GM12873 (cell line): ENCODE results near the gene CCNK.

Source experiments
- CTCF ChIP-seq: IDR thresholded peaks from 2 replicates; pipeline ENCODE4 v1.5.1; 2012; ENCODE audit warnings: low read depth, mild to moderate bottlenecking, moderate library complexity, low read length, control low read depth; ENCODE audit not compliant: insufficient read depth; ENCODE audit errors: missing control alignments

CCNK gene

GRCh38 chr14:99517643-99518381 is 36.6 kb downstream of the CCNK start:
- no peak for TF ChIP-seq CTCF

- TF ChIP-seq CTCF: peak; percentile 97
Observed at GRCh38 chr14:99518441-99519346, 37.5 kb downstream of the CCNK start.

GRCh38 chr14:99519347-99519881 is 38.2 kb downstream of the CCNK start:
- no peak for TF ChIP-seq CTCF

- TF ChIP-seq CTCF: no peak
Observed at GRCh38 chr14:99519931-99520421, 38.8 kb downstream of the CCNK start.

- TF ChIP-seq CTCF: no peak
Observed at GRCh38 chr14:99520571-99521081, 39.4 kb downstream of the CCNK start.

- TF ChIP-seq CTCF: no peak
Observed at GRCh38 chr14:99521176-99522024, 40.2 kb downstream of the CCNK start.
